Mesothelial cell of epicardium (in vitro differentiated cells): ENCODE results near the gene CAMK2G. TPM values are rescaled to one million over a fixed set of nuclear protein-coding genes. Genes with fewer than 3 reads are reported as not detected.

ENCODE experiments used
- DNase-seq, 2 experiments: peaks; one replicate each; pipeline ENCODE4 v3.0.0; 2021; ENCODE audit warnings: low spot score in 2 of 2; ENCODE audit not compliant: unreplicated experiment in 2 of 2
- H3K27ac Mint-ChIP-seq: 2 replicates; pipeline ENCODE4 v1.8.0; 2021; ENCODE audit warnings: mixed read lengths
- H3K27me3 Mint-ChIP-seq: 2 replicates; pipeline ENCODE4 v1.8.0; 2021; ENCODE audit warnings: low read depth, mixed read lengths
- H3K36me3 Mint-ChIP-seq: 2 replicates; pipeline ENCODE4 v1.8.0; 2021; ENCODE audit warnings: mixed read lengths
- H3K4me1 Mint-ChIP-seq: 2 replicates; pipeline ENCODE4 v1.8.0; 2021; ENCODE audit warnings: mixed read lengths
- H3K4me3 Mint-ChIP-seq: 2 replicates; pipeline ENCODE4 v1.8.0; 2021; ENCODE audit warnings: mild to moderate bottlenecking, moderate library complexity, mixed read lengths
- H3K9me3 Mint-ChIP-seq: 2 replicates; pipeline ENCODE4 v1.8.0; 2021; ENCODE audit warnings: mixed read lengths
- total RNA-seq: library from RNA; stranded (reverse); gene quantifications from 3 replicates; pipeline ENCODE4 v1.2.1, GENCODE V29; 2021
- TF ChIP-seq, protein P1 (sequence below): fragments of 200-600 bp; sonication (generic); IDR thresholded peaks from one replicate; pipeline ENCODE4 v1.5.0; 2021; ENCODE audit warnings: antibody characterized with exemption; ENCODE audit not compliant: unreplicated experiment

CAMK2G gene
- total RNA-seq, 1 donor from 2014 or later = 28.3 TPM

DNA sequence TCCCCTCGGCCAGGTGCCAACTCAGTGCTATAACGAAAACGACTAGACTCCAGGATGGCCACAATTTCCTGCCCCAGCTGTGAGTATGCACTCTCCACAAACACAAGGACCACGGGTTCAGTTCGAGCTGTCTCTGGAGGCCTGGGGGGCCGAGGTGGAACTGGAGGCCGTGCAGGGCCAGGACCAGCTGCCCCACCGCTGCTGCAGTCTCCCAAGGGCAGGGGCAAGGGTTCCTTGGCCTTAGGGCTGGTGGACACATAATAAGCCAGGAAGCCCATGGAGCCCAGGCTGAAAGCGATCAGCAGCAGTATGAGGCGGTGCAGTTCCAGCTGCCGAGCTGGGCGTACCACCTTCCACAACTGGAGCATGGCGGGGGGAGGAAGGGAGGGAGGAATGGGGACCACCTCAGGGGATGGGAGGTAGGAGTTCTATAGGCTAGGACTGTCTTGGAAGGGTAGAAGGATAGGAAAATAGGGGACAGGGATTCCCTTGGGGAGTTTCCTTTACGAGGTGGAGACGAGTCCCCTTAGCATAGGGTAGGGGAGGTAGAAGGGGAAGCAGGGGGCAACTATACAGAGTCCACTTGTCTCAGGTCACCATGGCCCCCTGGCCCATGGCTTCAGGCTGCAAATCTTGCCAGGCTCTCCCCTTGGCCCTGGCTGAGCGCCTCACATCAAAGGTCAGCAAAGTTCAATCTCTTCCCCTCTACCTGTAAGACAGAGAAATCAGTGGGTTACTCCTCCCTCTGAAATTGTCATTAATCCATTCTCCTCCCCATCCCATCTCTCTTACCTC lies 66.1 kb downstream of the CAMK2G start:
- Mint-ChIP-seq H3K27ac (no peak overlapping the region), H3K36me3 (peaks cover 29% of the 10 kb centered on the region), H3K4me1 (peaks cover 4% of the 10 kb centered on the region), H3K9me3 (no peaks in the 10 kb centered on the region), H3K27me3 (no peaks in the 10 kb centered on the region), H3K4me3 (no peak overlapping the region)
- DNase-seq = no peak
- TF ChIP-seq, protein P1, sequence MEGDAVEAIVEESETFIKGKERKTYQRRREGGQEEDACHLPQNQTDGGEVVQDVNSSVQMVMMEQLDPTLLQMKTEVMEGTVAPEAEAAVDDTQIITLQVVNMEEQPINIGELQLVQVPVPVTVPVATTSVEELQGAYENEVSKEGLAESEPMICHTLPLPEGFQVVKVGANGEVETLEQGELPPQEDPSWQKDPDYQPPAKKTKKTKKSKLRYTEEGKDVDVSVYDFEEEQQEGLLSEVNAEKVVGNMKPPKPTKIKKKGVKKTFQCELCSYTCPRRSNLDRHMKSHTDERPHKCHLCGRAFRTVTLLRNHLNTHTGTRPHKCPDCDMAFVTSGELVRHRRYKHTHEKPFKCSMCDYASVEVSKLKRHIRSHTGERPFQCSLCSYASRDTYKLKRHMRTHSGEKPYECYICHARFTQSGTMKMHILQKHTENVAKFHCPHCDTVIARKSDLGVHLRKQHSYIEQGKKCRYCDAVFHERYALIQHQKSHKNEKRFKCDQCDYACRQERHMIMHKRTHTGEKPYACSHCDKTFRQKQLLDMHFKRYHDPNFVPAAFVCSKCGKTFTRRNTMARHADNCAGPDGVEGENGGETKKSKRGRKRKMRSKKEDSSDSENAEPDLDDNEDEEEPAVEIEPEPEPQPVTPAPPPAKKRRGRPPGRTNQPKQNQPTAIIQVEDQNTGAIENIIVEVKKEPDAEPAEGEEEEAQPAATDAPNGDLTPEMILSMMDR = no peak

DNA sequence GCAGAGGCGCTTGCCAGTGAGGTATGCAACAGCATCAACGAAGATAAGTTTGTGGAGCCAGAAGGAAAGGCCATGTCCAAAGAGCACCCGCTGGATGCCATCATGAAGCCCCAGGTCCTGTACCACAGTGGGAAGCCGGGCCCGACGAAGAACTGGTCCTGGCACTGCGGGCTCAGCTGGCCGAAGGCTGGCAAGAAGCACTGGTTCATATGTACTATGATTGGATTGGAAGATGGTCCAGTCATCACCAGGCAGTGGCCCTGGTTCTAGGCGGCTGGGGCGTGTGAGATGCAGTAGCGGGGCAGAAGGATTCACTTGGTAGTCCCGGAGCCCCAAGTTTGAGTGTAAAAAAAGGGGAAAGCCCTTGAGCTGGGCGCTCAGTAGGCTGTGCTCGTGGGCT lies 66.9 kb downstream of the CAMK2G start:
- H3K4me1 Mint-ChIP-seq = peaks cover 4% of the 10 kb centered on the region
- H3K27ac Mint-ChIP-seq = no peak overlapping the region
- H3K9me3 Mint-ChIP-seq = no peaks in the 10 kb centered on the region
- peaks cover 35% of the 10 kb centered on the region for H3K36me3 Mint-ChIP-seq
- TF ChIP-seq, protein P1 = no peak
- DNase-seq = no peak
- no peak overlapping the region for H3K4me3 Mint-ChIP-seq
- H3K27me3 Mint-ChIP-seq = no peaks in the 10 kb centered on the region

DNA sequence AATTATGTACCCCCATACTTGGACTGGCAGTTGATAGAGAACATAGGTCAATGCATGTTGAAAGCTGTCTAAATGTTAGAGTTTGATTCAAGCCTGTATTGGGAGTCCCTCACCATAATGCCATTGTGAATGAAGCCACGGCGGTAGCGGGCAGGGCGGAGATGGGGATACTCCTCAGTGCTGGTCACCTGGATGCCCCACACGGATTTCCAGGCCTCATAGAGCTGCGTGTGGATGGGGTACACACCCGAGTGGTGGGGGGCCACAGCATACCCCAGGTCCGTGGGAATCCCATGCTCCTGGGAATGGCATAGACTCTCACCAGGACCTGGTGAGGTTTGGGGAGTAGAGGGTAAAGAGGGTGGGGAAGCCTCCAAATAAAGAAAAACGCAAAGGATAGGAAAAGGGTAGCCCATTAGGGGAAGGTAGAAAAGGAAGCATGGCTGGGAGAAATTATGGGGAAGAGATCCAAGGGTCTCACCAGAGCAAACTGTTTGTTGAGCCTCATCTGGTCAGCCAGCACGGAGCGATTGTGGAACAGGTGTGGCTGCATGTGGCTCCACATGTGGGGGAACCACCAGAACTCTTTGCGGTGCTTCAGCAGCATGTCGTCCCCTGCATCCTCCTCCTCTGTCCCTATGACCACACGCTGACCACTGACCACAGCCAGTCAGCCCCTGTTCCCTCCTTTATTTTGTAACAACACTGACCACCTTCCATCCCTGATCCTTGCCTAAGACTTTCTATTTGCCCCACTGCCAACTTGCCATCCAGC lies 68.0 kb downstream of the CAMK2G start:
- TF ChIP-seq, protein P1 = no peak
- no peaks in the 10 kb centered on the region for H3K27me3 Mint-ChIP-seq
- H3K4me1 Mint-ChIP-seq = peaks cover 4% of the 10 kb centered on the region
- no peaks in the 10 kb centered on the region for H3K9me3 Mint-ChIP-seq
- H3K27ac Mint-ChIP-seq = no peak overlapping the region
- H3K4me3 Mint-ChIP-seq = no peak overlapping the region
- DNase-seq = no peak
- H3K36me3 Mint-ChIP-seq = peaks cover 35% of the 10 kb centered on the region

DNA sequence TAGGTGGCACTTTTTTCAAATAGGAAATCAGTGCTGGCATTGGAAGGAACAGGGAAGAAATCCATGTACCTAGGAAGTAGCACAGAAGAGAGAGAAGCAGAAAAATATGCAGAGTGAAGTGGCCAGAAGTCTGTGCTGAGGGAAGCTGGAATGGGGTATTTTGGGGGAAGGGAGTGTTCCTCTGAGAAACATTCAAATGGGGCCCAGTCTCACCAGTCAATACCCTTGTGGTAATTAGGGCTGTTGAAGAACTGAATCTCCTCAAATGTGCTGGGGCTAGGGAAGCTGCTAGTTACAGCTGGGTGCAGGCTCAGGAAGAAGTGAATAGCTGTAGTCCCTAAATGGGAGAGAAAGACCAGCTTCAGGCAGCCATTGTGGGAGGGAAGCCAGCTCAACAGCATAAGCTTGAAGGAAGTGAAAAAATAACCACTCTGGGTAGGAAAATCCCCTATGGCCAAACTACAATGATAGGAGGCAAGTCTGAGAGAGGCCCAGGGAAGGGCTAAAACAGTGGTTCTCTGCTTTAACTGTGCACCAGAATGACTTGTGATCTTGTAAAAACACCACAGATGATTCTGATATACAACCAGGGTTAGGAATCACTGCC lies 70.6 kb downstream of the CAMK2G start:
- no peak overlapping the region for H3K27ac Mint-ChIP-seq
- H3K27me3 Mint-ChIP-seq = no peaks in the 10 kb centered on the region
- H3K9me3 Mint-ChIP-seq = no peaks in the 10 kb centered on the region
- no peak for DNase-seq
- TF ChIP-seq, protein P1 = no peak
- peaks cover 38% of the 10 kb centered on the region for H3K36me3 Mint-ChIP-seq
- H3K4me1 Mint-ChIP-seq = no peaks in the 10 kb centered on the region
- no peak overlapping the region for H3K4me3 Mint-ChIP-seq

DNA sequence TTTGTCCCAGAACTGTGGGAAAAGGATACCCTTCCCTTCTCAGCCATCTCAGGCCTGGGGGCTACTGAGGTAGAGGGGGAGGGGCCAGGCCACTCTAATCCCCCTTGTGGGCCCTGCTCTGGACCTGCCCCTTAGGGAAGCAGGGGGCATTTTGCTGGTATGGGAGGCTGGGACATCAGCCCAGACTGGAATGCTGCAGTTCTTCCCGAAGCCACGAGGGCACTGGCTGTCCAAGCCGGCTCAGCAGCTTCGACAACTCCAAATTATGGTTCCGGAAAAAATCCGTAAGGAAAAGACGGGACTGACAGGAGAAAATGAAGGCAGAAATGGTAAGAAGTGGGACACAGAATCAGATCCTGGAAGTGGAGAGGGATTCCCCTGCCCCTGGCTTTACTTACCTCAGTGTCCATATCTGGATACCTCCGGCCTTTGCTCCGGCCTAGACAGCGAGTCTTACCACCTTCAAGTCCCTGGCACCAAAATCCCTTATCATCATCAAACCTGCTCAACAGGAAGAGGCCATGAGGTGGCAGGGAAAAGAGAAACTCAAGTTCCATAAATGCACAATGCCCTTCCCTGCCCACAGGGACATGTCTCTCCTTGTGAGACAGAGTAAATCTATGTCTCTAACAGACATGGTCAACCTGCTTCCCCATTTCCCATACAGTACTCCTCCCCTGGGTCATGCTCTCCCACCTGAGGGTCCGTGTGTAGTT lies 71.9 kb downstream of the CAMK2G start:
- peaks cover 36% of the 10 kb centered on the region for H3K36me3 Mint-ChIP-seq
- H3K4me1 Mint-ChIP-seq = no peaks in the 10 kb centered on the region
- H3K27me3 Mint-ChIP-seq = no peaks in the 10 kb centered on the region
- H3K27ac Mint-ChIP-seq = no peak overlapping the region
- no peaks in the 10 kb centered on the region for H3K9me3 Mint-ChIP-seq
- H3K4me3 Mint-ChIP-seq = no peak overlapping the region
- DNase-seq = no peak
- TF ChIP-seq, protein P1 = no peak
